ENCODE data around the gene PCSK4.
"Not testable (repeated sequence)": the region's sequence is repeated elsewhere in the genome, so short reads cannot be mapped to it uniquely, and the experiment has no call there.

Gene PCSK4

GRCh38 chr19:1441677-1442438 is 48.3 kb downstream of the PCSK4 start:
- H3K4me1 ChIP-seq, result peaks cover 56 to 85% (median 72%) of the 10 kb centered on the region in 10 experiments
- peaks cover 62 to 97% (median 90%) of the 10 kb centered on the region in 11 experiments for H4K20me1 ChIP-seq
- H3K27ac ChIP-seq, result no peak overlapping the region
- H3K9ac ChIP-seq, result peak overlapping the region; percentile 41 to 100 (median 99); a peak in 13 of 22 replicates
- no peak overlapping the region for H3K4me3 ChIP-seq
- H3K9me3 ChIP-seq (replicated peaks in 1 of 11), result no peaks in the 10 kb centered on the region
- H3K4me2 ChIP-seq, result peak overlapping the region in 7 of 11 experiments; percentile 95 to 99 (median 98); a peak in 9 of 22 replicates
- peaks cover 34 to 46% (median 44%) of the 10 kb centered on the region in 11 experiments for H3K36me3 ChIP-seq
- peaks cover 17 to 23% (median 18%) of the 10 kb centered on the region in 11 experiments for H3K27me3 ChIP-seq
- TF ChIP-seq Cebpa-rat (IDR thresholded peaks at IDR 0.05), result no peak

- Histone ChIP-seq H3K9me3 (replicated peaks in 1 of 11) (no peaks in the 10 kb centered on the region), H4K20me1 (peaks cover 56 to 97% (median 90%) of the 10 kb centered on the region in 11 experiments), H3K4me2 (peak overlapping the region; percentile 95 to 99 (median 98); a peak in 21 of 22 replicates), H3K4me3 (peak overlapping the region in 4 of 10 experiments; percentile 0 to 97 (median 52); a peak in 4 of 20 replicates), H3K27ac (peak overlapping the region in 1 of 11 experiments; percentile 10; a peak in 1 of 22 replicates), H3K27me3 (peaks cover 9 to 15% (median 10%) of the 10 kb centered on the region in 11 experiments), H3K4me1 (peaks cover 64 to 85% (median 73%) of the 10 kb centered on the region in 10 experiments), H3K36me3 (peaks cover 34 to 49% (median 44%) of the 10 kb centered on the region in 11 experiments), H3K9ac (peak overlapping the region; percentile 96 to 100 (median 99); a peak in 19 of 22 replicates)
- TF ChIP-seq Cebpa-rat (IDR thresholded peaks at IDR 0.05), result no peak
These were observed 49.1 kb downstream of the PCSK4 start for GRCh38 chr19:1441022-1441426.

DNA sequence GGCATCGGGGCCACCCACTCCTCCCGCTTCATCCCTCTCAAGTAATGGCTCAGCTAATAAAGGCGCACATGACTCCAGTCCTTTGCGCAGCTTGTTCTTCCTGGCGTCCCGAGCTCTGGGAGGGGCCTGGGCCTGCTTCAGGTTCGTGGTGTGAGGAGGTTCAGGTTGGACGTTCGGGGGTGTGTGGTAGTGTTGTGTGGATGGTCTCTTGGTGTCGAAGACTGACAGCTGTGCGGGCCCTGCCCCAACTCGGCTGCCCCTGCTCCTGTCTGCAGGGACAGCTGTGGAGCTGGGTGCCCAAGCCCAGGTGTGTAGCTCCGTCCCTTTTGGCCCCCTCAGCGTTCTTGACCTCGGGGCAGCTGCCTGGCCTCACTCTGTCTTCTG is 49.7 kb downstream of the PCSK4 start:
- H3K4me2 ChIP-seq, result peak overlapping the region; percentile 95 to 99 (median 98)
- TF ChIP-seq Cebpa-rat (IDR thresholded peaks at IDR 0.05), result no peak
- no peaks in the 10 kb centered on the region for H3K9me3 ChIP-seq (replicated peaks in 1 of 11)
- H3K9ac ChIP-seq, result peak overlapping the region; percentile 96 to 100 (median 99); a peak in 20 of 22 replicates
- H3K27me3 ChIP-seq, result peaks cover 2 to 9% (median 4%) of the 10 kb centered on the region in 11 experiments
- peaks cover 39 to 56% (median 50%) of the 10 kb centered on the region in 11 experiments for H3K36me3 ChIP-seq
- H3K27ac ChIP-seq, result peak overlapping the region in 2 of 11 experiments; percentile 15 to 98; a peak in 2 of 22 replicates
- H3K4me1 ChIP-seq, result peaks cover 66 to 87% (median 78%) of the 10 kb centered on the region in 10 experiments
- H3K4me3 ChIP-seq, result peak overlapping the region in 9 of 10 experiments; percentile 77 to 98 (median 91); a peak in 16 of 20 replicates
- peaks cover 59 to 97% (median 90%) of the 10 kb centered on the region in 11 experiments for H4K20me1 ChIP-seq

DNA sequence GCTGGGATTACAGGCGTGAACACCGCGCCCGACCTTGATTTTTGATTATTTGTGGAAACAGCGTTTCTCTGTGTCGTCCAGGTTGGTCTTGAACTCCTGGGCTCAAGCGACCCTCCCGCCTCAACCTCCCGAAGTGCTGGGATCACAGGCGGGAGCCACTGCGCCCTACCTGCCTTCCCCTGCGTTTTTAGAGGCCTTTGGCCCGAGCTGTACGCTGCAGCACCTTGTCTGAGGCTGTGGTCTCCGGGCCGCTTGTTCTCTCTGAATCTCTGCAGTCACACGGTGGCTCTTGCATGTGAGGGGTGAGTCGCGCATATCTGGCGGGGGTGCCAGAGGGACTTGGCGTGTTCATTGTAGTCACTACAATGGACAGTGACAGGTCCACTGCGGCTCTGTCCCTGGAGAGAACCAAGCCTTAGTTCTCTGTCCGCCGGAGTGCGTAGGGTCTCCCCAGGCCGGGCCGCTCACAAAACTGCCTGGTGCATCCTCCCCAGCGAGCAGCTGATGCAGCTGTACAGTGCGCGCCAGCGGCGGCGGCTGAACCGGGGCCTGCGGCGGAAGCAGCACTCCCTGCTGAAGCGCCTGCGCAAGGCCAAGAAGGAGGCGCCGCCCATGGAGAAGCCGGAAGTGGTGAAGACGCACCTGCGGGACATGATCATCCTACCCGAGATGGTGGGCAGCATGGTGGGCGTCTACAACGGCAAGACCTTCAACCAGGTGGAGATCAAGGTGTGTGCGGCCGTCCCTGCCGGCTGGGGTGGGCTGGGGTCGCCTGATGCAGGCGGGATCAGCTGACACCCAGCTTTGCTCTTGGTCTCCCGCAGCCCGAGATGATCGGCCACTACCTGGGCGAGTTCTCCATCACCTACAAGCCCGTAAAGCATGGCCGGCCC is 50.4 kb downstream of the PCSK4 start:
- H3K4me2 ChIP-seq, result peak overlapping the region; percentile 95 to 99 (median 98)
- H3K4me3 ChIP-seq, result peak overlapping the region; percentile 71 to 98 (median 90)
- H3K27me3 ChIP-seq; H3K9me3 ChIP-seq (replicated peaks in 1 of 11): not testable (repeated sequence)
- peak overlapping the region; percentile 96 to 100 (median 99) for H3K9ac ChIP-seq
- peaks cover 62 to 97% (median 89%) of the 10 kb centered on the region in 11 experiments for H4K20me1 ChIP-seq
- H3K4me1 ChIP-seq, result peaks cover 63 to 85% (median 75%) of the 10 kb centered on the region in 10 experiments
- H3K36me3 ChIP-seq, result peaks cover 42 to 61% (median 55%) of the 10 kb centered on the region in 11 experiments
- peak overlapping the region; percentile 91 to 99 (median 98); a peak in 21 of 22 replicates for H3K27ac ChIP-seq

DNA sequence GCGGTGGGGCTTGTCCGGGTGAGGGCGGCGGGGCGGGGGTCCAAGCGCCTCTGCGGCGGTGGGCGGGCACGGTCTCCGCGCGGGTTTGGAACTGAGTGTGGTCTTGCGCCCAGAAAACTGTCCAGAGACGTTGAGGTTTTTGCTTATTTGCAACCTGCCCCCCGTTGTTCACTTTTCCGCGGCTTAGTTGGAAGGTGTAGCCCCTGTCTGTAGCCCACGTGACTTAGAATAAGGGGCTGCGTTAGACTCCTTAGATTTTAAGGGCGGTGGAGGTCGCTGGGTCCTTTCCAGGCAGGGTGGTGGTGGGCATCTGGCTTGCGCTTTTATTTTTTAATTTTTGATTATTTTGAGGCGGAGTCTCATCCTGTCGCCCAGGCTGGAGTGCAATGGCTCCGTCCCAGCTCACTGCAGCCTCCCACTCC is 51.2 kb downstream of the PCSK4 start:
- no peaks in the 10 kb centered on the region for H3K9me3 ChIP-seq (replicated peaks in 1 of 11)
- H3K4me3 ChIP-seq, result peak overlapping the region; percentile 71 to 98 (median 90)
- H3K9ac ChIP-seq, result peak overlapping the region; percentile 96 to 100 (median 99)
- H3K36me3 ChIP-seq, result peaks cover 50 to 69% (median 63%) of the 10 kb centered on the region in 11 experiments
- TF ChIP-seq Cebpa-rat (IDR thresholded peaks at IDR 0.05), result no peak
- H3K4me1 ChIP-seq, result peaks cover 55 to 82% (median 67%) of the 10 kb centered on the region in 10 experiments
- peak overlapping the region; percentile 91 to 99 (median 98) for H3K27ac ChIP-seq
- peak overlapping the region; percentile 95 to 99 (median 98) for H3K4me2 ChIP-seq
- peaks cover 64 to 97% (median 89%) of the 10 kb centered on the region in 11 experiments for H4K20me1 ChIP-seq
- H3K27me3 ChIP-seq, result no peaks in the 10 kb centered on the region

GRCh38 chr19:1438035-1438932 is 51.9 kb downstream of the PCSK4 start, which contains the start of gene RPS15:
Gene RPS15 (plus strand): TSS chr19:1438396. CDS start chr19:1438426, 30 bp downstream.
- no peaks in the 10 kb centered on the region for H3K9me3 ChIP-seq (replicated peaks in 1 of 11)
- peak within 1 kb of the TSS; percentile 95 to 99 (median 98) for H3K4me2 ChIP-seq
- H4K20me1 ChIP-seq, result peaks cover 66 to 97% (median 89%) of the 10 kb centered on the region in 11 experiments
- no peaks in the 10 kb centered on the region for H3K27me3 ChIP-seq
- peak within 1 kb of the TSS; percentile 96 to 100 (median 99) for H3K9ac ChIP-seq
- H3K4me3 ChIP-seq, result peak within 1 kb of the TSS; percentile 71 to 98 (median 90)
- peak within 1 kb of the TSS; percentile 91 to 99 (median 98) for H3K27ac ChIP-seq
- H3K4me1 ChIP-seq, result peaks cover 49 to 82% (median 62%) of the 10 kb centered on the region in 10 experiments
- peaks cover 57 to 75% (median 68%) of the 10 kb centered on the region in 11 experiments for H3K36me3 ChIP-seq
- TF ChIP-seq Cebpa-rat (IDR thresholded peaks at IDR 0.05), result no peak

- H3K27me3 ChIP-seq, result no peaks in the 10 kb centered on the region
- peak overlapping the region in 6 of 11 experiments; percentile 35 to 98 (median 97); a peak in 8 of 22 replicates for H3K27ac ChIP-seq
- TF ChIP-seq Cebpa-rat (IDR thresholded peaks at IDR 0.05), result no peak
- peaks cover 43 to 77% (median 59%) of the 10 kb centered on the region in 10 experiments for H3K4me1 ChIP-seq
- peak overlapping the region; percentile 31 to 68 (median 58) for H3K4me2 ChIP-seq
- no peaks in the 10 kb centered on the region for H3K9me3 ChIP-seq (replicated peaks in 1 of 11)
- peaks cover 64 to 75% (median 68%) of the 10 kb centered on the region in 11 experiments for H3K36me3 ChIP-seq
- peak overlapping the region in 8 of 11 experiments; percentile 2 to 100 (median 32); a peak in 9 of 22 replicates for H3K9ac ChIP-seq
- H3K4me3 ChIP-seq, result peak overlapping the region in 5 of 10 experiments; percentile 71 to 95 (median 90); a peak in 1 of 20 replicates
- peaks cover 66 to 97% (median 89%) of the 10 kb centered on the region in 11 experiments for H4K20me1 ChIP-seq
These were observed 52.5 kb downstream of the PCSK4 start for GRCh38 chr19:1437609-1438008.
